ENCODE data around the gene GRWD1. TPM values are rescaled to one million over a fixed set of nuclear protein-coding genes. Genes with fewer than 3 reads are reported as not detected.

The GRWD1 gene
- total and polyA plus RNA-seq, 4 donors, result 8.9 to 38.1 (median 21.9) TPM

GRCh38 chr19:48456864-48457263 is 11.1 kb downstream of the GRWD1 start:
- ATAC-seq (ENCODE audit: insufficient read depth, low FRiP score) (no peak), DNase-seq (no peak)
- Histone ChIP-seq H3K9ac (ENCODE audit: insufficient read depth in 1 of 2, low read length in 2 of 2) (no peak overlapping the region), H3K27me3 (ENCODE audit: control insufficient read depth in 3 of 3, insufficient read depth in 3 of 3, low read length in 2 of 3) (no peaks in the 10 kb centered on the region), H3K4me3 (no peak overlapping the region), H3K9me3 (ENCODE audit: control insufficient read depth in 4 of 4, insufficient read depth in 3 of 4, low read length in 3 of 4) (no peaks in the 10 kb centered on the region), H3K4me1 (ENCODE audit: control insufficient read depth in 5 of 5, insufficient read depth in 5 of 5, low read length in 5 of 5) (no peaks in the 10 kb centered on the region), H3K27ac (ENCODE audit: low read depth in 1 of 2, low read length in 1 of 2) (no peak overlapping the region), H3K36me3 (ENCODE audit: control insufficient read depth in 4 of 4, insufficient read depth in 4 of 4, low read length in 4 of 4) (peaks cover 4 to 36% (median 8%) of the 10 kb centered on the region in 4 donors)
- no peak for TF ChIP-seq CTCF (IDR thresholded peaks at IDR 0.05; ENCODE audit: control extremely low read depth, extremely low read depth)
- 97 to 99% methylated on average over 4 of the region's 4 CpGs for WGBS, 2 donors

GRCh38 chr19:48458016-48458415 is 12.2 kb downstream of the GRWD1 start:
- Histone ChIP-seq H3K36me3 (ENCODE audit: control insufficient read depth in 4 of 4, insufficient read depth in 4 of 4, low read length in 4 of 4) (peaks cover 2 to 27% (median 6%) of the 10 kb centered on the region in 4 donors), H3K27ac (ENCODE audit: low read depth in 1 of 2, low read length in 1 of 2) (no peak overlapping the region), H3K4me3 (no peak overlapping the region), H3K9me3 (ENCODE audit: control insufficient read depth in 4 of 4, insufficient read depth in 3 of 4, low read length in 3 of 4) (peaks cover 0 to 4% (median 0%) of the 10 kb centered on the region in 4 donors), H3K27me3 (ENCODE audit: control insufficient read depth in 3 of 3, insufficient read depth in 3 of 3, low read length in 2 of 3) (no peaks in the 10 kb centered on the region), H3K9ac (ENCODE audit: insufficient read depth in 1 of 2, low read length in 2 of 2) (no peak overlapping the region), H3K4me1 (ENCODE audit: control insufficient read depth in 5 of 5, insufficient read depth in 5 of 5, low read length in 5 of 5) (no peaks in the 10 kb centered on the region)
- ATAC-seq (ENCODE audit: insufficient read depth, low FRiP score) (no peak), DNase-seq (no peak)
- WGBS, 2 donors, result 95 to 98% methylated on average over 2 of the region's 2 CpGs
- TF ChIP-seq CTCF (IDR thresholded peaks at IDR 0.05; ENCODE audit: control extremely low read depth, extremely low read depth), result no peak

- H3K4me3 ChIP-seq, result no peak overlapping the region
- no peak overlapping the region for H3K27ac ChIP-seq (ENCODE audit: low read depth in 1 of 2, low read length in 1 of 2)
- H3K4me1 ChIP-seq (ENCODE audit: control insufficient read depth in 5 of 5, insufficient read depth in 5 of 5, low read length in 5 of 5), result no peaks in the 10 kb centered on the region
- 93 to 94% methylated on average over 22 to 36 of the region's 36 CpGs for whole genome bisulfite sequencing, 2 donors
- no peaks in the 10 kb centered on the region for H3K36me3 ChIP-seq (ENCODE audit: control insufficient read depth in 4 of 4, insufficient read depth in 4 of 4, low read length in 4 of 4)
- no peak for ATAC-seq (ENCODE audit: insufficient read depth, low FRiP score)
- peaks cover 0 to 4% (median 0%) of the 10 kb centered on the region in 4 donors for H3K9me3 ChIP-seq (ENCODE audit: control insufficient read depth in 4 of 4, insufficient read depth in 3 of 4, low read length in 3 of 4)
- H3K9ac ChIP-seq (ENCODE audit: insufficient read depth in 1 of 2, low read length in 2 of 2), result no peak overlapping the region
- no peaks in the 10 kb centered on the region for H3K27me3 ChIP-seq (ENCODE audit: control insufficient read depth in 3 of 3, insufficient read depth in 3 of 3, low read length in 2 of 3)
- TF ChIP-seq CTCF (IDR thresholded peaks at IDR 0.05; ENCODE audit: control extremely low read depth, extremely low read depth), result no peak
- DNase-seq, result no peak
These were observed 15.8 kb downstream of the GRWD1 start for GRCh38 chr19:48461651-48461981.

GRCh38 chr19:48461982-48462655 is 16.3 kb downstream of the GRWD1 start:
- 84 to 91% methylated on average over 62 of the region's 62 CpGs for whole genome bisulfite sequencing, 2 donors
- H3K4me3 ChIP-seq, result no peak overlapping the region
- H3K9ac ChIP-seq (ENCODE audit: insufficient read depth in 1 of 2, low read length in 2 of 2), result no peak overlapping the region
- DNase-seq, result no peak
- ATAC-seq (ENCODE audit: insufficient read depth, low FRiP score), result no peak
- H3K36me3 ChIP-seq (ENCODE audit: control insufficient read depth in 4 of 4, insufficient read depth in 4 of 4, low read length in 4 of 4), result no peaks in the 10 kb centered on the region
- peaks cover 0 to 4% (median 0%) of the 10 kb centered on the region in 4 donors for H3K9me3 ChIP-seq (ENCODE audit: control insufficient read depth in 4 of 4, insufficient read depth in 3 of 4, low read length in 3 of 4)
- TF ChIP-seq CTCF (IDR thresholded peaks at IDR 0.05; ENCODE audit: control extremely low read depth, extremely low read depth), result no peak
- no peak overlapping the region for H3K27ac ChIP-seq (ENCODE audit: low read depth in 1 of 2, low read length in 1 of 2)
- H3K27me3 ChIP-seq (ENCODE audit: control insufficient read depth in 3 of 3, insufficient read depth in 3 of 3, low read length in 2 of 3), result no peaks in the 10 kb centered on the region
- H3K4me1 ChIP-seq (ENCODE audit: control insufficient read depth in 5 of 5, insufficient read depth in 5 of 5, low read length in 5 of 5), result no peaks in the 10 kb centered on the region

All from lung (tissue), 12 donors.